SK-N-SH treated with all-trans-retinoic acid at 6 μM for 48 hours (cell line): ENCODE measurements around the gene ASAH2.

Experiments
- ATAC-seq: fragments of 200-7000 bp; cut with Tn5 transposase; 3 replicates; pipeline ENCODE4 v1.9.1; 2020; ENCODE audit warnings: mild to moderate bottlenecking, moderate library complexity
- ARNTL ChIP-seq: fragments of 450-650 bp; formaldehyde crosslinking; IDR thresholded peaks from 2 replicates; pipeline ENCODE4 v1.5.0; 2020; ENCODE audit warnings: low read depth, mild to moderate bottlenecking, moderate library complexity, borderline replicate concordance
- BACH2 ChIP-seq: fragments of 250-450 bp; sonication (Bioruptor Pico); IDR thresholded peaks from 2 replicates; pipeline ENCODE4 v1.9.0; 2021; ENCODE audit warnings: mild to moderate bottlenecking, borderline replicate concordance
- CREB5 ChIP-seq: fragments of 250-450 bp; sonication (Bioruptor Pico); IDR thresholded peaks from 2 replicates; pipeline ENCODE4 v1.5.1; 2020; ENCODE audit warnings: low read depth, mild to moderate bottlenecking, moderate library complexity
- CSDC2 ChIP-seq: fragments of 250-450 bp; sonication (Bioruptor Pico); IDR thresholded peaks from 2 replicates; pipeline ENCODE4 v1.5.0; 2020; ENCODE audit warnings: mild to moderate bottlenecking, moderate library complexity
- ESRRG ChIP-seq: fragments of 250-450 bp; sonication (Bioruptor Pico); IDR thresholded peaks from 2 replicates; pipeline ENCODE4 v1.6.1; 2021; ENCODE audit warnings: mild to moderate bottlenecking
- GLIS3 ChIP-seq: fragments of 250-450 bp; sonication (Bioruptor Pico); IDR thresholded peaks from 2 replicates; pipeline ENCODE4 v1.5.0; 2020; ENCODE audit warnings: mild to moderate bottlenecking, moderate library complexity
- PATZ1 ChIP-seq: fragments of 250-450 bp; sonication (Bioruptor Pico); IDR thresholded peaks from 2 replicates; pipeline ENCODE4 v1.8.0; 2020; ENCODE audit warnings: mild to moderate bottlenecking, moderate library complexity, borderline replicate concordance
- POU6F1 ChIP-seq: fragments of 250-450 bp; sonication (Bioruptor Pico); IDR thresholded peaks from 2 replicates; pipeline ENCODE4 v1.8.0; 2021; ENCODE audit warnings: low read depth, mild to moderate bottlenecking, moderate library complexity, borderline replicate concordance
- RARB ChIP-seq: fragments of 250-450 bp; sonication (Bioruptor Pico); IDR thresholded peaks from 2 replicates; pipeline ENCODE4 v1.8.0; 2021; ENCODE audit warnings: mild to moderate bottlenecking, moderate library complexity
- TCF4 ChIP-seq: fragments of 250-450 bp; sonication (Bioruptor Pico); IDR thresholded peaks from 2 replicates; pipeline ENCODE4 v1.8.0; 2021; ENCODE audit warnings: mild to moderate bottlenecking, moderate library complexity, borderline replicate concordance
- TSHZ2 ChIP-seq: fragments of 250-450 bp; sonication (Bioruptor Pico); IDR thresholded peaks from 2 replicates; pipeline ENCODE4 v1.5.0; 2020; ENCODE audit warnings: mild to moderate bottlenecking, moderate library complexity
- ZC3H10 ChIP-seq: fragments of 250-450 bp; sonication (Bioruptor Pico); IDR thresholded peaks from 2 replicates; pipeline ENCODE4 v1.5.1; 2021; ENCODE audit warnings: mild to moderate bottlenecking, moderate library complexity
- ZNF565 ChIP-seq: fragments of 450-650 bp; formaldehyde crosslinking; conservative IDR thresholded peaks from 2 replicates; pipeline ENCODE4 v1.5.0; 2020; ENCODE audit warnings: low read depth, mild to moderate bottlenecking, moderate library complexity
- ZNF70 ChIP-seq: fragments of 450-650 bp; formaldehyde crosslinking; IDR thresholded peaks from 2 replicates; pipeline ENCODE4 v1.5.0; 2020; ENCODE audit warnings: mild to moderate bottlenecking, moderate library complexity
- ZNF8 ChIP-seq: fragments of 450-650 bp; formaldehyde crosslinking; IDR thresholded peaks from 2 replicates; pipeline ENCODE4 v1.5.0; 2020; ENCODE audit warnings: mild to moderate bottlenecking, moderate library complexity

ASAH2 gene

GRCh38 chr10:50281967-50282522 lies 30.7 kb upstream of the ASAH2 start (continued):
- no peak for TF ChIP-seq TSHZ2 (CRISPR knock-in tag)
- TF ChIP-seq ZC3H10 (CRISPR knock-in tag): no peak
- no peak for TF ChIP-seq ZNF70 (CRISPR knock-in tag)
- TF ChIP-seq BACH2 (CRISPR knock-in tag): no peak
- TF ChIP-seq, all 23 proteins: peak for 0

GRCh38 chr10:50281210-50281966 lies 30.1 kb upstream of the ASAH2 start:
- no peak for ATAC-seq
- no peak for TF ChIP-seq POU6F1 (CRISPR knock-in tag)
- TF ChIP-seq, all 23 proteins: peak for 0

- ATAC-seq: no peak
- TF ChIP-seq GLIS3: no peak
- TF ChIP-seq CSDC2 (CRISPR knock-in tag): no peak
- no peak for TF ChIP-seq TSHZ2 (CRISPR knock-in tag)
- TF ChIP-seq PATZ1: no peak
- TF ChIP-seq CREB5 (CRISPR knock-in tag): no peak
- no peak for TF ChIP-seq ARNTL (CRISPR knock-in tag)
- TF ChIP-seq BACH2 (CRISPR knock-in tag): no peak
- TF ChIP-seq TCF4 (CRISPR knock-in tag): no peak
- TF ChIP-seq RARB (CRISPR knock-in tag): no peak
- TF ChIP-seq ESRRG (CRISPR knock-in tag): no peak
- no peak for TF ChIP-seq ZNF8
- TF ChIP-seq ZNF565: no peak
These were observed 28.9 kb upstream of the ASAH2 start for GRCh38 chr10:50280049-50280841.
